A172 (cell line): ENCODE results near the gene HAUS1. TPM values are rescaled to one million over a fixed set of nuclear protein-coding genes. Genes with fewer than 3 reads are reported as not detected.
"Not testable (repeated sequence)": the region's sequence is repeated elsewhere in the genome, so short reads cannot be mapped to it uniquely, and the experiment has no call there.

Source experiments
- DNase-seq: peaks from one replicate; pipeline ENCODE4 v3.0.0-alpha.2; 2015; ENCODE audit warnings: low spot score
- total RNA-seq: library from RNA; depleted of rRNA; stranded (reverse); fragments of >200 nt; shearing (Covaris generic); gene quantifications from 2 replicates; pipeline ENCODE4 v1.2.3, GENCODE V29; 2014

HAUS1 gene
- total RNA-seq, 1 experiment from 2014 or later: 45.4 TPM

GRCh38 chr18:46088501-46088900 is 15.7 kb upstream of the HAUS1 start:
- not testable (repeated sequence) for DNase-seq

GRCh38 chr18:46095532-46095931 is 8.7 kb upstream of the HAUS1 start:
- no peak for DNase-seq

GRCh38 chr18:46096651-46097300 is 7.4 kb upstream of the HAUS1 start:
- no peak for DNase-seq

- DNase-seq: no peak
Observed at GRCh38 chr18:46097431-46097800, 6.8 kb upstream of the HAUS1 start.

- peak; percentile 75 for DNase-seq
Observed at GRCh38 chr18:46097801-46098615, 6.2 kb upstream of the HAUS1 start, which contains the start of gene ATP5F1A. Gene ATP5F1A (minus strand): TSS chr18:46098296. CDS start chr18:46098231, 65 bp downstream.

GRCh38 chr18:46098616-46098933 is 5.6 kb upstream of the HAUS1 start:
- no peak for DNase-seq

GRCh38 chr18:46099463-46099862 is 4.7 kb upstream of the HAUS1 start:
- no peak for DNase-seq

- DNase-seq: no peak
Observed at GRCh38 chr18:46109386-46109785, 5.2 kb downstream of the HAUS1 start.

GRCh38 chr18:46110406-46110805 is 6.2 kb downstream of the HAUS1 start:
- DNase-seq: no peak

- DNase-seq: no peak
Observed at GRCh38 chr18:46113751-46114150, 9.6 kb downstream of the HAUS1 start.

GRCh38 chr18:46126625-46127024 is 22.4 kb downstream of the HAUS1 start:
- DNase-seq: not testable (repeated sequence)

- no peak for DNase-seq
Observed at GRCh38 chr18:46130061-46130460, 25.9 kb downstream of the HAUS1 start.

GRCh38 chr18:46130549-46130948 is 26.4 kb downstream of the HAUS1 start:
- not testable (repeated sequence) for DNase-seq

GRCh38 chr18:46133534-46133933 is 29.3 kb downstream of the HAUS1 start:
- no peak for DNase-seq

- no peak for DNase-seq
Observed at GRCh38 chr18:46134920-46135675, 30.9 kb downstream of the HAUS1 start.

- DNase-seq: no peak
Observed at GRCh38 chr18:46140173-46140572, 36.0 kb downstream of the HAUS1 start.

- no peak for DNase-seq
Observed at GRCh38 chr18:46141199-46141598, 37.0 kb downstream of the HAUS1 start.

GRCh38 chr18:46148810-46149209 is 44.6 kb downstream of the HAUS1 start:
- peak; percentile 52 for DNase-seq

GRCh38 chr18:46152436-46152807 is 48.2 kb downstream of the HAUS1 start:
- DNase-seq: peak; percentile 77

GRCh38 chr18:46152808-46153617 is 48.8 kb downstream of the HAUS1 start:
- peak; percentile 63 for DNase-seq

- peak; percentile 78 for DNase-seq
Observed at GRCh38 chr18:46155641-46156051, 51.5 kb downstream of the HAUS1 start.
